GM21717 (cell line): ENCODE results near the gene SPRED2.

Source experiments
- ATAC-seq: cut with Tn5 transposase; IDR thresholded peaks from one replicate; pipeline ENCODE4 v1.9.1; 2021; ENCODE audit warnings: mild to moderate bottlenecking, moderate library complexity; ENCODE audit not compliant: unreplicated experiment

The SPRED2 gene

GRCh38 chr2:65287364-65287763 lies 145.0 kb downstream of the SPRED2 start:
- no peak for ATAC-seq

- ATAC-seq: no peak
These were observed 149.8 kb downstream of the SPRED2 start for GRCh38 chr2:65282477-65283053.

DNA sequence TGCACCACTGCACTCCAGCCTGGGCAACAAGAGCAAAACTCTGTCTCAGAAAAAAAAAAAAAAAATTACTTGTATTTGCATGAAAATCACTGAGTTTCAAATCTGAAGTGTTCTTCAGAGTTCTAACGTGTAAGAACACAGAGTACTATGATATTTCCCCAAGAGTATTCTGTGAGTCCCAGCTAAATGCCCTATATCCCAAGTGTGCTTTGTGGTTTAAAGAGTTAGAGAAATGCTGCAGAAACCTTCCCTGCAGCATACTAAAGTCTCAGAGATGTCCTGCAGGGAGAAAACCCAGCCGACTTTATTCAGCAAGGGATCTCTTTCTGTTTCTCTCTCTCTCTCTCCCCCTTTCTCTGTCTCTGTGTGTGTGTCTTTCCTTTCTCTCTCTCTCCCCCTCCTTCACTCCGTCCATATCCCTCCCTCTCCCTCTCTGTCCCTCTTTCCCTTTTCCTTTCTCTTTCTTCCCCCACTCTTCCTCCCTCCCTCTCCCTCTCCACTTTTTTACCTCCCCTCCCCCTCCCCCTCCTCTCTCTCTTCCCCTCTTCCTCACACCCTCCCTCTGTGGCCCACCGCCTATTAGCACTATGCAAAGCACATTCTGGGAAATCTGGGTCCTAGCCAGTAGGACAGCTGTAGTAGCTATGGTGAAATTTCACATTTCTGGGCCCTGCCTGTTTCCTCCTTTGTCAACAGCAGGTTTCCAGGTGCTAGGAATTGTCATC lies 150.6 kb downstream of the SPRED2 start:
- no peak for ATAC-seq

DNA sequence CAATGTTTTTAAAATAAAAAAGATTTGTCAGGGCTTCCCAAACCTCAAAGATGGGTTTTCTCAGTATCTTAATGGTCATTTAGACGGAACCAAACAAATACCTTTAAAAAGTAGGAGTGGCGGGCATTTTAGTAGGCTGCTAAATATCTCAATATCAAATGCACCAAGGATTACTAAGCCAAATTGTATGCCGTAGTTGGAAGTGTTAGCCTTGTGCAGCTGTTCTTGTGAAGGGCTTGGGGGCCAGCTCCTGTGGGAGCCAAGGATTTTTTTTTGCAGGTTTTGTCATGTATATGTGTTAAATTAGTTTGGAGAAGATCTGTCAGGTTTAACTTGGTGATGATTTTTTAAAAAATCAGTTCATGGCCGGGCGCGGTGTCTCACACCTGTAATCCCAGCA lies 152.6 kb downstream of the SPRED2 start:
- ATAC-seq: no peak

DNA sequence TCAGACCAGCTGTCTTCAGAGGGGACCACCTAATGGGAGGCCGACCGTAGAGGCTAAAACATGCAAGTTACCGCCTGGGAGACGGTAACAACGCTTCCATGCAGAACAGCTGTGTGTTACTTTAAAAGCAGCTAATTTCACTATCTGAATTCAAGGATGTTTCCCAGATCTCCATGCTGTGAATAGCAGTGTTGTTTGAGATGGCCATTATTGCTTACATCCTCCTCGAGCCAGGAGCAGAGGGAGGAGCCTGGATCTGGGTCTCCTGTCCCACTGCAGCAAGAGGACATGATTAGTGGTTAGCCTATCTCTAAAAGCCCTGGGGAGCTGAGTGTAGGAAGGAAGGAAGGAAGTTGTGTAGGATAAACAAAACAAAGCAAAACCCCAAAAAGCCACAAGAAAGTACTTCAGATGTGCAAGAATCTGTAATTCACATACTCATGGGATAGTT lies 153.8 kb downstream of the SPRED2 start:
- ATAC-seq: no peak

GRCh38 chr2:65277791-65278483 lies 154.5 kb downstream of the SPRED2 start:
- ATAC-seq: no peak

- no peak for ATAC-seq
These were observed 155.3 kb downstream of the SPRED2 start for GRCh38 chr2:65277118-65277517.

GRCh38 chr2:65276609-65277008 lies 155.8 kb downstream of the SPRED2 start:
- ATAC-seq: no peak

DNA sequence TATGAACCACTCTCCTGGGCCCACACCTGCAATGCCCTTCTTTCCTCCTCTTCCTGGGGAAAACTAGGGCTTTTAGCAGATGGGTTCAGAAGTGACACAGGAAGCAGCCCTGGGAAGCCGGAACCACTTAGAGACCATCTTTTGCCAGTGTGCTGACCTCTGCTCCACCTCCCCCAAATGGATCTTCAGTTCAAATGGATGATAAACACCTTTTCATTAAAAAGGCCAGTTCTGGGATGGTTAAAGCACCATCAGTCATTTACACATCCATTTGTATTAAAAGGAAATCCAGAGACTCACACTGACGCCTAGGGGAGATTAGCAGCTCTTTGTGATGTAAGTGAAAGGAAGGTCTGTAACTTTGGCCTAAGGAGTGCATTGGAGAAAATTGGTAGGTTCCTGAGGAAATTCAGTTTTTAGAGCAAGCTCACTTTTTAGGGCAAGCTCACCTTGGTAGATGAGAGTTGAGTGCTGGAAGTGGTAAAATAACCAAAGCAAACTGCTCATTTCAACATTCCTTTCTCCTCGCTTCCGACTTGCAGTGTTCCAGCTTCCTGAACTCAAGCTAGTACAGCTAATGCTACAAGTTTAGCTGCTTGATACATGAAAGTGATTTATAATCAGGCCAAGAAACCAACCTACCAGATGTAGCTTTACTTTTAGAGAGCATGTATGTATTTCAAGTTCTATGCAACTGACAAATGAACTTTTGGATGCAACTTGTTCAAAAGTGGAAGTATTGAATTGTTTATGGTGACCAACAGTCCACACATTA lies 157.1 kb downstream of the SPRED2 start:
- ATAC-seq: no peak

- no peak for ATAC-seq
These were observed 159.1 kb downstream of the SPRED2 start for GRCh38 chr2:65273344-65273743.

- ATAC-seq: no peak
These were observed 163.4 kb downstream of the SPRED2 start for GRCh38 chr2:65268957-65269356.

GRCh38 chr2:65267008-65267407 lies 165.4 kb downstream of the SPRED2 start:
- no peak for ATAC-seq

- no peak for ATAC-seq
These were observed 166.7 kb downstream of the SPRED2 start for GRCh38 chr2:65265671-65266045.

GRCh38 chr2:65264821-65265670 lies 167.4 kb downstream of the SPRED2 start:
- no peak for ATAC-seq

GRCh38 chr2:65263986-65264385 lies 168.4 kb downstream of the SPRED2 start:
- ATAC-seq: no peak

- no peak for ATAC-seq
These were observed 169.1 kb downstream of the SPRED2 start for GRCh38 chr2:65263262-65263661.

- no peak for ATAC-seq
These were observed 170.7 kb downstream of the SPRED2 start for GRCh38 chr2:65261676-65262075.
